KMS-11 (cell line): ENCODE results near the gene KRT3.

Experiments used
- H2AFZ ChIP-seq: fragments of 200-600 bp; sonication (generic); 2 replicates; pipeline ENCODE4 v1.6.1; 2016; ENCODE audit warnings: antibody characterized with exemption, mixed run types, low read depth
- H3K27ac ChIP-seq: fragments of 200-600 bp; sonication (generic); 2 replicates; pipeline ENCODE4 v1.6.1; 2016; ENCODE audit warnings: mild to moderate bottlenecking, mixed run types
- H3K27me3 ChIP-seq: fragments of 200-600 bp; sonication (generic); 2 replicates; pipeline ENCODE4 v1.6.1; 2017; ENCODE audit warnings: mild to moderate bottlenecking, low read depth, mixed run types, moderate library complexity; ENCODE audit not compliant: insufficient read depth
- H3K36me3 ChIP-seq: fragments of 200-600 bp; sonication (generic); 2 replicates; pipeline ENCODE4 v1.6.1; 2017; ENCODE audit warnings: mild to moderate bottlenecking, mixed run types; ENCODE audit not compliant: insufficient read depth
- H3K4me1 ChIP-seq: fragments of 200-600 bp; sonication (generic); 2 replicates; pipeline ENCODE4 v1.6.1; 2016; ENCODE audit warnings: mild to moderate bottlenecking, low read depth, mixed run types; ENCODE audit not compliant: poor library complexity, severe bottlenecking
- H3K4me2 ChIP-seq: fragments of 200-600 bp; sonication (generic); 2 replicates; pipeline ENCODE4 v1.7.0; 2016; ENCODE audit warnings: mild to moderate bottlenecking, mixed run types
- H3K4me3 ChIP-seq: fragments of 200-600 bp; sonication (generic); IDR thresholded peaks from 2 replicates; pipeline ENCODE4 v1.6.1; 2017; ENCODE audit warnings: low read depth, low read length, mixed read lengths; ENCODE audit not compliant: insufficient read depth
- H3K79me2 ChIP-seq: fragments of 200-600 bp; sonication (generic); 2 replicates; pipeline ENCODE4 v1.6.1; 2016; ENCODE audit warnings: low read depth, mixed run types; ENCODE audit not compliant: insufficient read depth
- H3K9ac ChIP-seq: fragments of 200-600 bp; sonication (generic); 2 replicates; pipeline ENCODE4 v1.6.1; 2016; ENCODE audit warnings: mild to moderate bottlenecking, mixed run types
- H4K20me1 ChIP-seq: fragments of 200-600 bp; sonication (generic); 2 replicates; pipeline ENCODE4 v1.6.1; 2016; ENCODE audit warnings: mild to moderate bottlenecking, mixed run types; ENCODE audit not compliant: insufficient read depth
- TF ChIP-seq, protein P1 (sequence below): fragments of 200-600 bp; sonication (generic); conservative IDR thresholded peaks from 2 replicates; pipeline ENCODE4 v1.6.1; 2017; ENCODE audit warnings: low read depth, mild to moderate bottlenecking, antibody characterized with exemption, low read length, moderate library complexity, mixed read lengths

Gene KRT3

DNA sequence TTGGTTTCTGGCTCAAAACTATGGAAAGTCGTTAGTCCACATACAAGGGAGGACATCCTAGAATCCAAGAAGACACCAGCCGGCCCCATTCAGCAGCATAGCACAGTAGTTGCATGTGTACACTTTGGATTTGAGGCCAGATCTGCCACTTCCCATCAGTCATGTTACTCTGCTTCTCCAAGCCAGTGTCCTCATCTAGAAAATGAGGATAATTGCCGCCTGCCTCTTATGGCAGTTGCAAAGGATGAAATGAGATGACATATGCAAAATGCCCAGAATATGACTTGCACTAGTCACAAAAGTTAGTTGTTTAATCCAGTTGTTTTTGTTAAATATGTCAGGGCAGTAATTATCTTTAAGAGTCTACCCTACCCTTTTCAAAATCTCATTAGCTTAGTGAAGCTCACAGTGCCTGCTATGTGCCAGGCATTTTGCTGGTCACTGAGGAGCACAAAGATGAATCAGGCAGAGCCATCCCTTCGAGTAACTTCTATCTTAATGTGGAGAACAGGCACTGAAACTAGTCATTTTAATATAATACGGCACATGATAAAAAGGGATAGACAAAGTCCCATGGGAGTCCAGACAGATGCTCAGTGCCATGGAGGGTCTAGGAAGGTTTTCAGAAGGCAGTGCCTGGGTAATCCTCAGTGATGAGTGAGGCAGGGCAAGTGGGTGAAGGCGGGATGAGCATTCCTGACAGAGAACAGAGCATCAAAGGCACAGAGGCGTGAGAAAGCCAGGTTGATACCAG lies 12.2 kb downstream of the KRT3 start:
- TF ChIP-seq, protein P1, sequence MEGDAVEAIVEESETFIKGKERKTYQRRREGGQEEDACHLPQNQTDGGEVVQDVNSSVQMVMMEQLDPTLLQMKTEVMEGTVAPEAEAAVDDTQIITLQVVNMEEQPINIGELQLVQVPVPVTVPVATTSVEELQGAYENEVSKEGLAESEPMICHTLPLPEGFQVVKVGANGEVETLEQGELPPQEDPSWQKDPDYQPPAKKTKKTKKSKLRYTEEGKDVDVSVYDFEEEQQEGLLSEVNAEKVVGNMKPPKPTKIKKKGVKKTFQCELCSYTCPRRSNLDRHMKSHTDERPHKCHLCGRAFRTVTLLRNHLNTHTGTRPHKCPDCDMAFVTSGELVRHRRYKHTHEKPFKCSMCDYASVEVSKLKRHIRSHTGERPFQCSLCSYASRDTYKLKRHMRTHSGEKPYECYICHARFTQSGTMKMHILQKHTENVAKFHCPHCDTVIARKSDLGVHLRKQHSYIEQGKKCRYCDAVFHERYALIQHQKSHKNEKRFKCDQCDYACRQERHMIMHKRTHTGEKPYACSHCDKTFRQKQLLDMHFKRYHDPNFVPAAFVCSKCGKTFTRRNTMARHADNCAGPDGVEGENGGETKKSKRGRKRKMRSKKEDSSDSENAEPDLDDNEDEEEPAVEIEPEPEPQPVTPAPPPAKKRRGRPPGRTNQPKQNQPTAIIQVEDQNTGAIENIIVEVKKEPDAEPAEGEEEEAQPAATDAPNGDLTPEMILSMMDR: no peak
- no peaks in the 10 kb centered on the region for H3K36me3 ChIP-seq
- no peak overlapping the region for H3K4me2 ChIP-seq
- H3K9ac ChIP-seq: no peak overlapping the region
- no peaks in the 10 kb centered on the region for H3K79me2 ChIP-seq
- no peak overlapping the region for H3K4me3 ChIP-seq
- H4K20me1 ChIP-seq: no peaks in the 10 kb centered on the region
- no peak overlapping the region for H3K27ac ChIP-seq
- no peak overlapping the region for H2AFZ ChIP-seq
- no peaks in the 10 kb centered on the region for H3K4me1 ChIP-seq
- peaks cover 7% of the 10 kb centered on the region; the same call in 1 of the 2 replicates for H3K27me3 ChIP-seq

DNA sequence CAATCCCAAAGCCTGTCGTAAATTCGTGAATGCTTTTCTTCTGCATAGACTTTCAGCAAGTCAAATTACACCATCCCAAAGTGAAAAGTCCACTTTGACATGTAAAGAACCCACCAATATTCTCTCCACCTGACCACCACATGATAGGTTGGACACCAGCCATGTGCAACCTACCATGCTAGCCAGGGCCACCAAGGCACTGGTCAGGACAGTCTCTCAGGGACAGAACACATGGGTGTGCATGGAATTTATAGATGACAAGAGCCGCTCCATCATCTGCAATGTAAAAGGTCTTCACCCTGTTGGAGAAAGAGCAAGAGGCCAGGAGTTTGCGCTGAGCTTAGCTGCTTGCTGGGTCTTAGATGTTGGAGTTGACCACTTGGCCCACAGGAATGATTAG lies 13.4 kb downstream of the KRT3 start:
- TF ChIP-seq, protein P1: no peak
- Histone ChIP-seq H3K79me2 (no peaks in the 10 kb centered on the region), H3K27ac (no peak overlapping the region), H2AFZ (no peak overlapping the region), H3K36me3 (no peaks in the 10 kb centered on the region), H3K9ac (no peak overlapping the region), H3K4me3 (no peak overlapping the region), H4K20me1 (no peaks in the 10 kb centered on the region), H3K27me3 (peaks cover 7% of the 10 kb centered on the region; the same call in 1 of the 2 replicates), H3K4me1 (no peaks in the 10 kb centered on the region), H3K4me2 (no peak overlapping the region)

DNA sequence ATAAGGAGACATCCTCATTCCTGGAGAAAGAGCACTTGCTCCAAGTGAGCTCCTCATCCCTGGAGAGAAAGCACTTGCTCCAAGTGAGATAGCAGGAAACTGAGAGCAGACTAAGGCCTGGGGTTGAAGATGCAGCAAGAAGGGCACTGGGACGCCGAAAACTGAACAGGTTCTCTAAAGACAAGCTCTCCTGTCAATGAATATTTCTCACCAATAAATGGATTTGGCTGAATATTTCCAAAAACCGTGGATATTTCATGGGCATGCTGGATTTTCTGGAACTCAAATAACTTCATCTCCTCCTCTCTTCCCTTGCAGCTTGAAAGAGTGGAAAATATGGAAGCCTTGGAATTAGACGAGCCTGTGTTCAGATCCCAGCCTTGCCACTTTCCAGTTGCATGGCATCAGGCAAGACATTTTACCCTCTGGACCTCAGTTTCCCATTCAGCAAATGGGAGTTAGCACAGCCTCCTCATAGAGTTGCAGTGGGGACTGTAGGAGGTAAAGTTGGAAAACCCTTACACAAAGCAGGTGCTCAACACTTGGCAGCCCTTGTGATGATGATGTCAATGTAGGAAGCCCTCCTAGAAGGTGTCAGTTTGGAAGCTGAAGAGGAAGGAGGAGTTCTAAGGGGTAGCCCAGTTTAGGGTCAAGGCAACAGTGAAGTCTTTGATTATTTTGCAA lies 14.4 kb downstream of the KRT3 start:
- H3K4me2 ChIP-seq: no peak overlapping the region
- H3K79me2 ChIP-seq: no peaks in the 10 kb centered on the region
- no peaks in the 10 kb centered on the region for H3K36me3 ChIP-seq
- H2AFZ ChIP-seq: no peak overlapping the region
- peaks cover 7% of the 10 kb centered on the region; the same call in 1 of the 2 replicates for H3K27me3 ChIP-seq
- no peaks in the 10 kb centered on the region for H3K4me1 ChIP-seq
- no peak overlapping the region for H3K4me3 ChIP-seq
- no peaks in the 10 kb centered on the region for H4K20me1 ChIP-seq
- no peak overlapping the region for H3K9ac ChIP-seq
- TF ChIP-seq, protein P1: no peak
- H3K27ac ChIP-seq: no peak overlapping the region

DNA sequence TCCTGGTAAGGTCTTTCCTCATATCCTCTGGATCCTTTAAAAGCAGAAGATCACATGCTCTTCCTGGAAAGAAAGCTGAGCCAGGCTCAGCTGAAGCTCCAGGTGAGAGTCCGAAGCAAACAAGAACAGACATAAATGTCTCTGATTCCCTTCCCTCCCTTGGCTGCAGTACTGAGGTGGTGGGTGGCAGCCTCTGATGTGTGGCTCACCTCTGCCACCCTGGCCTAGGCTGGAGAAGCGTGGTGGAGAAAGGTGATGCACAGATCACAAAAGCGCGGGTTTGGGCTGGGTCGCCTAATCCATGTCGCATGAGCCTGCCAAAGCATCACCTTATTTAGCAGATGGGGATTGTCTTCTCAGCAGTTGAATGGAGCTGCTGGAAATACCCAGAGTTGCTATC lies 16.0 kb downstream of the KRT3 start:
- TF ChIP-seq, protein P1: no peak
- Histone ChIP-seq H3K4me3 (no peak overlapping the region), H3K4me1 (no peaks in the 10 kb centered on the region), H2AFZ (no peak overlapping the region), H3K4me2 (no peak overlapping the region), H3K36me3 (no peaks in the 10 kb centered on the region), H3K27ac (no peak overlapping the region), H3K79me2 (no peaks in the 10 kb centered on the region), H3K27me3 (peaks cover 10% of the 10 kb centered on the region; the same call in 1 of the 2 replicates), H3K9ac (no peak overlapping the region), H4K20me1 (no peaks in the 10 kb centered on the region)
